Adrenal gland (tissue), 5 donors: Measurements from ENCODE around the gene FIGNL2.

ENCODE experiments used
- CTCF ChIP-seq, 6 experiments: fragments of 450-650 bp in 4 of 6; fragments of 200-600 bp in 2 of 6; sonication (generic) in 1 of 6; IDR thresholded peaks; 1 replicate in 5 of 6; 2 replicates in 1 of 6; pipeline versions ENCODE4 v1.5.1 to v1.8.0; 2016 to 2021; ENCODE audit warnings: antibody characterized with exemption in 6 of 6, mild to moderate bottlenecking in 2 of 6, moderate library complexity in 1 of 6
- POLR2A ChIP-seq, 2 donors: fragments of 450-650 bp; IDR thresholded peaks; one replicate each; pipeline ENCODE4 v1.6.1; 2017; ENCODE audit warnings: antibody characterized with exemption in 2 of 2, mild to moderate bottlenecking in 2 of 2, moderate library complexity in 1 of 2
- donor health status: DM: no; HTN: no; CAD: no.

GRCh38 chr12:51867796-51868428 lies 19.4 kb upstream of the FIGNL2 start:
- TF ChIP-seq CTCF (IDR thresholded peaks at IDR 0.05) (no peak), POLR2A (IDR thresholded peaks at IDR 0.05) (no peak)
